GM18951 (cell line): ENCODE data around the gene SRPK3.
"Not testable (repeated sequence)": the region's sequence is repeated elsewhere in the genome, so short reads cannot be mapped to it uniquely, and the experiment has no call there.

ENCODE experiments used
- POLR2A ChIP-seq: IDR thresholded peaks from 4 replicates; pipeline ENCODE4 v1.6.1; 2011; ENCODE audit warnings: mild to moderate bottlenecking; ENCODE audit not compliant: insufficient read length, insufficient read depth; ENCODE audit errors: extremely low read depth
- in situ Hi-C: fragments of 300-500 bp; cut with MboI; formaldehyde crosslinking; loops from one replicate; pipeline ENCODE4 v1.12.0; 2022; ENCODE audit warnings: low sequenced_read_pairs, mixed read lengths, inconsistent platforms; ENCODE audit not compliant: unreplicated experiment

SRPK3 gene

GRCh38 chrX:153804621-153805020 is 23.8 kb downstream of the SRPK3 start:
- in situ Hi-C loops: no loop called here
- TF ChIP-seq POLR2A: no peak

GRCh38 chrX:153805436-153805835 is 24.6 kb downstream of the SRPK3 start:
- in situ Hi-C loops: no loop called here
- TF ChIP-seq POLR2A: no peak

DNA sequence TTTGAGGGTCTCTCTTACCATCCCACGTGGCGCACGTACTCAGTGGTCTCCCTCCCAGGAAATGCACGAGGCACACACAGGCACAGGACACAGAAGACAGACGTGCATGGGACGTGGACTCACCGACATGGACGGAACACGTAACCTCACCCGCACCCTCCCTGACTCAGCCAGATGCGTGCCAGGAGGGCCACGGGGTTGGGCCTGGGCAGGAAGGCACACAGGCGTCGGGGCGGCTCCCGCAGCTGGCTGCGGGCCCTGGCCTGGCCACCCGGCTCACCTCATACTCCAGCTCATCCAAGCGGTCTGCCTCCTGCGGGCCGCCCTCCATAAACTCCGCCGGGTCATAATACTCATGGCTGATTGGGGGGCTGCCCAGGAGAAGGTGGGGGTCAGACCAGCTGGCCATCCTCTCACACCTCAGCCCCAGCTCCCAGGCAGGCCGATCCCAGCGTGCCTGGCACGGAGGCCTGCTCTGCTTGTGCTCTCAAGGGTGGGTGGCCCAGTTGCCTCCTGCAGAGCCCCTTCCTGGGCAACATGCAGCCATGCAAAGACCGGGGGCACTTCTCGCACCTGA is 26.2 kb downstream of the SRPK3 start:
- in situ Hi-C loops: no loop called here
- no peak for TF ChIP-seq POLR2A

DNA sequence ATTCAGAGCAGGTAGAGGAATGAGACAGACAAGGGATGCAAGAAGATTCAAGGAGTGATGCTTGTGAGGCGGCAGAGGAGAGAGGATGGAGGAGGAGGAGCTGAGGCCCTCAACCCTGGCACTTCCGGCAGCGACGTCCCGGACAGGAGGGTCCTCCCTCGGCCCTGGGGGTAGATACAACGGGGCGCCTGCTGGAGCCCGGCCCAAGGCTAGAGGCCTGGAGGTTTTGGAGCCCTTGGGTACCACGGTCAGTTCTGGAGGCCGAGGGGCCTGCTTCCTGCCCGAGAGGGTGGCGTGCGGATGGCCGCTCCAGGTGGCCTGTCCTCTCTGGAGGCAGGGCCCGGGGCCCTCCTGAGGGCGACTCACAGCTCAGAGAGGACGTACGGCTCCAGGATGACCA is 27.1 kb downstream of the SRPK3 start:
- TF ChIP-seq POLR2A: no peak

DNA sequence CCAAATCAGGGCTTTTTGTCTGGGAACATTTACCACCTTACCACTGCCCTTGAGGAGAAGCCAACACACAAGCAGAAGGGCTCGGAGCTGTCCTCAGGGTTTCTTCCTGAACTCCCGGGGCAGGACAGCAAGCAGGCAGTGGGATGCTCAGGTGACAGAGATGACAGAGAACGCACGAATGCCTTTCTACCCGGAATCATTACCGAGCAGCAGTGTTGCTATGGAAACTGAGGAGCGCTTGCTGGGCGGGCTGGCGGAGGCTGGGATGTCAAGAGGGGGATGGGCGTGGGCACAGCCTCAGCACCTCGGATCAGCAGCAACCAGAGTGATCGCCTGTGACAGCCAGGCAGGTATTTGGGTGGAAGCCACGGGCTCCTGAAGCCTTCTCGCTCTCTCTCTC is 31.4 kb downstream of the SRPK3 start:
- no peak for TF ChIP-seq POLR2A
- in situ Hi-C loops: no loop called here

More for the DNA sequence above, 27.1 kb downstream of the SRPK3 start:
- in situ Hi-C loops: no loop called here

GRCh38 chrX:153813161-153813560 is 32.3 kb downstream of the SRPK3 start:
- in situ Hi-C loops: no loop called here

DNA sequence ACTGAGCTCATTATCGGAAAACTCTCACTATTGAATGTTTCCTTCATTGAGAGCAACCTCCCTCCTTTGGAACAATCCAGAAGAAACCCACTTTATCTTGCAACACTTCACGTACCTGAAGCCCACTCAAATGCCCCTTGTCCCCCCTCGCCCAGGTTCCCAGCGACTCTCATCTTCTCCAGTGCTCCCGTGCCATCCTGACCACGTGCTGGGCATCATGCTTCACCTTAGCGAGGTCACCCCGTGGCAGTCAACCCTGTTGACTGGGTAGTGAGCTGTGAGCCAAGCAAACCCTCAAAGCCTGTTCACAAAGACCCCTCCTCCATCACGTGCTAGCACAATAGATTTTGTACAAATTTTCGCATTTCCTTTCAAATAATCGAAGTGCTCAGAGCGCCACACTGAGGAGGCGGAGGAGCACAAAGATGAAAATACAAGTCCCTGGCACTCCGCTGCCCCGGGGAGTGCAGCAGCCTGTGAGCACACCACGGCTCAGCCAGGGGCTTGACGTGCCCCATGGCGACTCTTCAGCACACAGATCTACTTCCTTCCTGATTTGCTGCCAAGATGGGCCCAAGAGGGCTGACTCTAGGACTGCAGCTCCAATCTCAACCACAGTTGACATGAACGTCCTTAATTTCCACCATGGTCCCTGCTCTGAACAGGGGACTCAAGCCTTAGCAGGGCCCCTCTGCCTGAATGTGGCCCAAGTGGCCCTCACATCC is 33.9 kb downstream of the SRPK3 start:
- in situ Hi-C loops: no loop called here
- TF ChIP-seq POLR2A: no peak

More at GRCh38 chrX:153813161-153813560, 32.3 kb downstream of the SRPK3 start:
- no peak for TF ChIP-seq POLR2A

DNA sequence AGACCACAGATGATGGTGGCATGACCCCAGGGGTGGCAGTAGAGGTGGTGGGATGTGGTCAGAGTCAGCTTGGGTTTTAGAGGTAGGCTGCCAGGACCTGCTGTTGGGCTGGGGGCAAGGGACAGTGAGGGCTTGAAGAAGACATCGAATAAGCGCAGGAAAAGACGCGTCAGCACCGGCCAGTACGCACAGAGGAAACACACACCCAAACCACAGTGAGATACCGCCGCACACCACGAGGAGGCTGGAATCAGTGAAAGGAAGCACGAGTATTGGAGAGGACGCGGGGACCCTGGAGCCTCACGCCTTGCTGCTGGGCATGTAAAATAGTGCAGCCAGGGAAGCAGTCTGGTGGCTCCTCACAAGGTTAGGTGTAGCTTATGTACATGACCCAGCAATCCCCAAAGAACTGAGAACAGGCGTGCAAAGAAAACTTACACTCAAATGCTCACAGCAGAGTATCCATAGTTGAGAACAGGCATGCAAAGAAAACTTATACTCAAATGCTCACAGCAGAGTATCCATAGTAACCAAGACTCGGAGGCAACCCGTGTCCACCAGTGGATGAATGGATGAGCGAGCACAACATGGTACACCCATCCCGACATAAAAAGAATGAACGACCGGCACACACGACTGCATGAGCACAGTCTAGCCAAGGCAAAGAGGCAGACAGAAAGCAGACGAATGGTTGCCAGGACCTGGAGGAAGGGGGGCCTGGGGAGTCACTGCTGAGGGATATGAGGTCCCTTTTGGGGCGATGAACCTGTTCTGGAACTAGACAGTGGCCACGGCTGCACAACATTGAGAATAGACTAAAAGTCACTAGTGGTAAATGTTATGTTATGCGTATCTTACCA is 36.2 kb downstream of the SRPK3 start:
- no peak for TF ChIP-seq POLR2A
- in situ Hi-C loops: no loop called here

GRCh38 chrX:153818064-153818463 is 37.2 kb downstream of the SRPK3 start:
- in situ Hi-C loops: not testable (repeated sequence)

DNA sequence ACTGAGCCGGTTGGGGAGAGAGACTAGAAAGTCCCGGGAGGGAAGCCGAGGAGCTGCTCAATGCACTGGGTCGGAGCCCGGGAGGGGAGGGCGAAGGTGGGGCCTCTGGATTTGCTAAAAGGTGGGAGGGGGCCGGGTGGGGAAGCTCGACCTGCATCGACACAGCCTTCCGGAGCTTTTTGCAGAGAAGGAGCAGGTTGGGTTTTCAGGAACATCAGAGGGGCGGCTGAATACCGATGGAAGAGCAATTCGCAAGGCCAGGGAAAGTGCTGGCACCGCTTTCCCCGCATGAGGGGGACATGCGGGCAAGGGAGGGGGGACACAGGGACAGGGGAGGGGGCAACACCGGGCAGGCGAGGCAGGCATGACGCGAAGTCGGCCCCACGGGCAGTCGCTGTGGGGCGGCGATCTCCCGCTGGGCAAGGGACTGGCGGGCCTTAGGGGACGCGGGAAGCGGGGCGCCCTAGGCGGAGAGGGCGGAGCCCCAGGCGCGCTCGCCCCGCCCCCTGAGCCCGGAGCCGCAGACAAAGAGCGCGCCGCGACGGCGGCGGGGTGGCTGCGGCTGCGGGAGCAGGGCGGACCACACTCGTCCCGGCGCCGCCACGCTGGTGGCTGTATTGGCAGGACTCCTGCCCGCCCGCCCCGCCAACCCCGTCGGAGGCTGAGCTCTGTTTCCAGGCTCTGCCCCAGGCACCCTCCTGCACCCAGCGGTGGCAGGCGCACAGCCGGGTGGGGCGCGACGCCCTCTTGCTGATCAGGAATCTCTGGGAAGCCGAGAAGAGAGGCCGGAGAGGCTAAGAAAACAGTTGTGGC is 37.9 kb downstream of the SRPK3 start:
- no peak for TF ChIP-seq POLR2A
- in situ Hi-C loops: no loop called here

DNA sequence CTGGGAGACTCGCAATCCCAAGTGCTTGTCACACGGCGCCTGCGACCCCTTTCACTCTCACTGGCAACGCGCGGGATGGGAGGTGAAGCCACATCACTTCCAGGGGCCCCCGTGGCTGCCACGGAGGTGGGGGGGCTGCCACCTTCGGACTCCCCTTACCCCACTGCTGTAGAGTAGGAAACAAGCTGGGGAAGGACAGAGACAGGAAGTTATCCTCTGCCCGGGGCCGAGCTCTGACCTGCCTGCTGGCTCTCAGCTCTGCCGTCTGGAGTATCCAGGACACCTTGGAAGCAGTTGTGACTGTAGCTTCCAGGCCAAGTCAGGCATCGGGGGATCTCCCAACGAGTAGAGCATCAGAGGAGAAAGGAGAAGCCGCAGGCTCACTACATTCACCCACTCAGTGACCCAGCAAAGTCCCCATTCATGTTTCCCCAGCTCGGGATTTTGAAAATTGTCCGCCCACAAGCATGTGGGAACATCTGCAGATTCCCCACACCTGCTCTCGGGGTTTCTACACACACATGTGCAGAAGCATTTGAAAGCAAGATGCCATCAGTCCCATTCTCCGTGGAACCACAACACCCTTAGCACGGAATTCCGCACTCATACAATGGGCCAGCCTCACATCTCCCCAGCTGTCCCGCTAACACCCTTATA is 38.7 kb downstream of the SRPK3 start:
- TF ChIP-seq POLR2A: no peak
- in situ Hi-C loops: no loop called here

DNA sequence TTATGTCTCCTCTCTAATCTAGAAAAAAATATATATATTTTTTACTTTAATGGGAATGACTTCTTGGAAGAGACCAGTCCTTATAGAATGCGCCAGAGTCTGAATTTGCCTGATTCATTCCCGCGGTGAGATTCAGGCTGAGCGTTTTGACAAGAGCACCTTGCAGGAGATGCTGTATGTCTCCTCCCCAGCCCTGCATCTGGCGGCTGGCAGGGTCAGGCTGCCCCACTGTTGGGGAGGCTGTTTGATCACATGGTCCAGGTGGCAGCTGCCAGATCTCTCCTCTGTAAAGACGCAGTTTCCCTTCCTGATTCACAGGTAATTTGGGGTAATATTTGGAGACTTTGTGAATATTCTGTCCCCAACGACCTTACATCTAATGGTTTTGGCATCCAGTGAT is 39.8 kb downstream of the SRPK3 start:
- in situ Hi-C loops: no loop called here
- no peak for TF ChIP-seq POLR2A
